Epithelial cell of proximal tubule (primary cell): ENCODE measurements around the gene GNG12. TPM values are rescaled to one million over a fixed set of nuclear protein-coding genes. Genes with fewer than 3 reads are reported as not detected.

Source experiments
- DNase-seq: peaks from one replicate; pipeline ENCODE4 v3.0.0-alpha.2; 2011; ENCODE audit warnings: low read depth
- H3K4me3 ChIP-seq: 2 replicates; pipeline ENCODE4 v1.5.1; 2011; ENCODE audit warnings: low read depth, mild to moderate bottlenecking, low read length
- total RNA-seq: library from RNA; depleted of rRNA; stranded (reverse); fragments of >200 nt; gene quantifications from 2 replicates; pipeline ENCODE4 v1.2.3, GENCODE V29; 2015
- TF ChIP-seq, protein P1 (sequence below): conservative IDR thresholded peaks from 2 replicates; pipeline ENCODE4 v1.5.1; 2012; ENCODE audit warnings: low read depth, mild to moderate bottlenecking, low read length

Gene GNG12
- total RNA-seq, 1 donor from 2014 or later, result 67.1 TPM

DNA sequence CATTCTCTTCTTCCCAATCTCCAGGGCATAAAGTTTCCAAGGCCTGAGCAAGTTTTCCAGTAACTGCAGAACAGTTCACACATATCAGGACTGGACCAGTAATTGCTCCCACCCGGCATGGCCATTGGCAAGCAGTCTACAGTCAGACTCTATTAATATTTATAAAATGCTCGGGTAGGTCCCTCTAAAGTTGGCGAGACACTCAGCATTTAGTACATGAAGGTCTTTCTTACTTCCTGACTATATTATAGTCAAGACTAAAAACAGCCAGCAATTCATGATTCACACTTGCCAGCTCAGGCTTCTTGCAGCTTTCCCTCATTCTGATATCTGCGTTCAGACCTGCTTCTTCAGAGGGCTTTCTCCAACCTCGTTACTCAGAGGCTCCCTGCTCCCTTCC, 122.8 kb downstream of the GNG12 start:
- TF ChIP-seq, protein P1, sequence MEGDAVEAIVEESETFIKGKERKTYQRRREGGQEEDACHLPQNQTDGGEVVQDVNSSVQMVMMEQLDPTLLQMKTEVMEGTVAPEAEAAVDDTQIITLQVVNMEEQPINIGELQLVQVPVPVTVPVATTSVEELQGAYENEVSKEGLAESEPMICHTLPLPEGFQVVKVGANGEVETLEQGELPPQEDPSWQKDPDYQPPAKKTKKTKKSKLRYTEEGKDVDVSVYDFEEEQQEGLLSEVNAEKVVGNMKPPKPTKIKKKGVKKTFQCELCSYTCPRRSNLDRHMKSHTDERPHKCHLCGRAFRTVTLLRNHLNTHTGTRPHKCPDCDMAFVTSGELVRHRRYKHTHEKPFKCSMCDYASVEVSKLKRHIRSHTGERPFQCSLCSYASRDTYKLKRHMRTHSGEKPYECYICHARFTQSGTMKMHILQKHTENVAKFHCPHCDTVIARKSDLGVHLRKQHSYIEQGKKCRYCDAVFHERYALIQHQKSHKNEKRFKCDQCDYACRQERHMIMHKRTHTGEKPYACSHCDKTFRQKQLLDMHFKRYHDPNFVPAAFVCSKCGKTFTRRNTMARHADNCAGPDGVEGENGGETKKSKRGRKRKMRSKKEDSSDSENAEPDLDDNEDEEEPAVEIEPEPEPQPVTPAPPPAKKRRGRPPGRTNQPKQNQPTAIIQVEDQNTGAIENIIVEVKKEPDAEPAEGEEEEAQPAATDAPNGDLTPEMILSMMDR, result no peak
- H3K4me3 ChIP-seq, result no peak overlapping the region
- DNase-seq, result no peak

DNA sequence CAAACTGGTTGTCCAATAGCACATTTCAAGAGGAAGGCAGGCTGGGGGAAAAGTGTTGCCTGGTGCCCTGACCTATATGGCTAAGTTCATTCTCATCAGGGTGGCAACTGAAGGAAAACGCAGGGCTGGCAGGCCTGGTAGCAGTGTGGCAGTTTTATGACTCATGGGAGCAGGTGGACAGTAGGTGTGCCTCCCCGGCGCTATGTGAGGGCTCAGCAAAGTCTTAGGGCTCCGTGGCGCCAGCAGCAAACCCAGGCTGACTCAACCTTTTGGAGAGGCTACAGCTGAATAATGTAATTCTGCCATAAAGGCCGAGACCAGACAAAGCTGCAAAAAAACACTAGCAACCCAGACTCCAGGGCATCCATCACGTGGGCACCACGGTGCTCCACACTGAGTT, 124.7 kb downstream of the GNG12 start:
- no peak overlapping the region for H3K4me3 ChIP-seq
- TF ChIP-seq, protein P1, result no peak
- DNase-seq, result no peak

DNA sequence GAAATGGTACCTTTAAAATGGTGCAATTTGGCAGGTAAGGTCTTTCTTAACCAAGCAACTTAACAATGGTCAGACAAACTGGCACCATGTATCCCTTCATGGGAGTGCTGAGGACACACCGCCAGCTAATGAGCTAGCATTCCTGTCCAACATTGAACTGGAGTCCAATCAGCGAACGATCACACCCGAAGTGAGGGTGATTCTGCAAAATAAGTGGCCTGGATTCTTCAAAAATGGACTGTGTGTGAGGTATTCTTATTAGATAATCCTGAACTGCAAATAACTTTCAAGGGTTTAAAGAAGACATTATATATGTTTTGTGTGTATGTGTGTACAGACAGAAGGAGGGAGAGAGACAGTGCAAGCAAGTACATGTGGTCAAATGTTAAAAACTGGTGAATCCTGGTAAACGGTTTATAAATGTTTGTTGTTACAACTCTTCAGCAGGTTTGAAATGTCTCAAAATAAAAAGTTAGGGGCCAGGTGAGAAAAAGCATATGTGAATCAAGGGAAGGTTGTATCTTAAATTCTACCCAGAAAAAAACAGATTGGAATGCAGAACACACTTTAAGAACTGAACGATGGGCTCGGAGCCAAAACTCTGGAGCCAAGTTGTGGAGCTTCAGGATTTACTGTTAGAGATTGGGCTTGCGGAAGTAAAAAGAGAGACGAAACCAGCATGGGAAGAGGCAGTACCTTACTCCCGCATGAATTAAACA, 127.4 kb downstream of the GNG12 start:
- DNase-seq, result no peak
- H3K4me3 ChIP-seq, result no peak overlapping the region
- TF ChIP-seq, protein P1, result no peak

DNA sequence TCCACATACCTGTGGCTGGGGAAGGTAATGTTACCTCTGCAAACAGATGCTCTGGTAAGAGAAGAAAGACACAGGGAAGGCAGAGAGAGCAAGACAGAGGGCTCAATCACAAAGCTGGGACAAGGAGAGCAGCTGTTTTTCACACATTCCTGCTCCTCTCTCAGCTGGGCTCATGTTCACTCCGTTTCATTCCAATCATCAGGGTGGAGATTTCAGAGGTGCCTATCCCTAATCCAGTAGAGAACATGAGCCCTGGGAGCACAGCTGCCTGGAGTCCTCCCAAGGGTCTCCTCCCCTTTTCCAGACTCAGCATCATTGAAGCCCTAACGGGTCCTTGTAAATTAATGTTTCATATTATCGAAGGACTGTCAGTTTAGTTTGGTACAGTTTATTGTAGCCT, 128.9 kb downstream of the GNG12 start:
- TF ChIP-seq, protein P1, result no peak
- H3K4me3 ChIP-seq, result no peak overlapping the region
- no peak for DNase-seq

DNA sequence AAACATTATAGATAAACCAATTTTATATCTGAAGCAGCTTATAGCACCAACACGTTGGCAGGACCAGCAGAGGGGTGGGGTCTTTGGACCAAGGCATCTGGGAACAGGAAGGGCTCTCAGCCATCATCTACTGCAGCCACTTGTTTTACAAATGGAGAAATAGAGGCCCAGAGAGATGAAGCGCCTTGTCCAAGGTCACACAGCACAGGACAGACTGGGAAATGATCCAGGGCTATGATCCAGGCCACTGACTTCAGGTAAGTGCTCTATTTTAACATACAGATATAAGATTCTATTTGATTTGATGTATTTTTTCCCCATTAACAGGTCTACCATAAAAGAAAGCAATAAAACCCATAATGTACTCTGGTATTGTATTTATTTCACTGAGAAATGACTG, 131.4 kb downstream of the GNG12 start:
- no peak for DNase-seq

DNA sequence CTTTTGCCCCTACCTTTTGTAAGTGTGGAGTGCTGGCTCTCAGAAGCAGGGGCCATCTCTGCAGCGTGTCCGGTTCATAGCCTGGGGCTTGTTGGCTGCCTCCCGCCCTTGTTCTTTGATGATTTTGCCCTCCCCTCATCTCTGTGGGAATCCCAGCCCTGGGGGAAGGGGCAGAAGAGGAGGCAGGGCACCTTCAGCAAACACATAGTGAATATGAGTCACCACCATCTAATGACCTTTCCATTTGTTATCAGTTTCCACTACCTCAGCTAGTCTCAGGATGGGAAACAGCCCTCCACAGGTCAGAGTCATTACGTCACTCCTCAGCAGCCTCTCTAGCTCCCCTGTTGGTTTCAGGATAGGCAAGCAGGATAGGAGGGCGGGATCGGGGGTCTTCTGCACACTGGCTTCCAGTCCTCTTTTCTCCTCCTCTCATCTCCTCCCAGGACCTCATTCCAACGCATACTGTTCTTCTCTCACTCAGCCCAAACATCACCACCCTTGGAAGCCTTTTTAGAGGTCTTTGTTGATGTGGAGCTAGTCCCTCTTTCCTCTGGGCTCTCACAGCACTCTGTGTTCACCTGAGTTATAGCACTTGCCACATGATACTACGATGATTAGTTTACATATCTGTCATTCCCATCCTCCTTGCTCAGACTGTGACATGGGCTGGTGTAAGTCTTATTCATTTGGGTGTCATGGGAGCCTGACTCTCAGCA, 132.4 kb downstream of the GNG12 start:
- DNase-seq, result no peak
- no peak overlapping the region for H3K4me3 ChIP-seq
- TF ChIP-seq, protein P1, result peak; percentile 26

More for the DNA sequence above, 131.4 kb downstream of the GNG12 start:
- TF ChIP-seq, protein P1, result no peak
- H3K4me3 ChIP-seq, result no peak overlapping the region
